NCI-H2171 treated with DMSO at 0.1 percent for 48 hours (cell line): ENCODE measurements around the gene SLC5A9.
"Not testable (repeated sequence)": the region's sequence is repeated elsewhere in the genome, so short reads cannot be mapped to it uniquely, and the experiment has no call there.

Source experiments
- DNase-seq: peaks from one replicate; lab custom pipeline; 2025; lab: John Stamatoyannopoulos, UW

SLC5A9 gene

DNA sequence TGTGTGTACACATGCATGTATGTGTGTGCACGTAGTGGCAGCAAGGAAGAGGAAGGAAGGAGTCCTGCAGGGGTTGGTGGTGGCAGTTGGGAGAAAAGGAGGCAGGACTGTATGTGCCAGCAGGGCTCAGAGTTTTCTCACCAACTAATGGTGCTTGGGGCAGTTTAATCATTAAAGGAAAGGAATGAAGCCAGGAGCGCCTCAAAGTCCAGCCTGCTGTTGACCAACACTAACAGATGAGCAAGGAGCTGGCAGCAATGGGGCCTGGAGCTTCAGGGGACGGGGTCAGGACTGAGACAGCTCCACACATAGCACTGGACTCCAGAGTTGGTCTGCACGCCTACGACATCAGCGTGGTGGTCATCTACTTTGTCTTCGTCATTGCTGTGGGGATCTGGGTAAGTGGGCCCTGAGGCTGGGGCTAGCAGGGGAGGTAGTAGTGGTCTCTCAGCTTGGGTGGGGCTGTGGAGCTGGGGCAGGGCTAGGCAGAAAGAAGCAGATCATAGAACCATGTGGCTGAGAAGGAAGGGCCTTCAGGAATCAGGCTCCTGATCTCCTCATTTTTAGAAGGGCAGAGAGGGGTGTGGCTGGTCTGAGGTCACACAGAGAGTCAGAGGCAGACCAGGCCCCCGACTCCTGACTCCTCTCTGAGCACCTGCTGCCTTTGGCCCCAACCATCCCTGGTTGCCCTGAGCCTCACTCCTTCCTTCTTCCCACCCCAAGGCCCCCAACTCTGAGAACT is at the start of gene SLC5A9:
SLC5A9 (plus strand) TSS at position 216 of the 742 bp plus-strand sequence; CDS start at position 237, 21 bp downstream.
- DNase-seq, result no peak

DNA sequence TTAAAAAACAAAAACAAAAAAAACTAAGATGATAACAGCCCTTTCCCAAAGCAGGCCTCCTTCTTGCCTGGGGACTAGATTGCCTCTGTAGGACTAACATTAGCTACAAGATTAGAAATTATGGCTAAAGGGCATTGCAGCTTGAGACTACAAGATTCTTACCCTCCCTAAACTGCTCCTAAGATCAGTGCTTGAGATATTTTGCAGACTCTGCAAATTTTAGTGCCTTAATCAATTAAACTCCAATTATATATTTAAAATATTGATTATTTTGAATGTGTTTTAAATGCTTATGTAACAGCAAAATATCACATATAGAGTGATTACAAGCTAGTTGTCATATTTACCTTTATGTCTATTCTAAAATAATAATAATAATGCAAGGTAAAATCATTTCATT is 47.4 kb upstream of the SLC5A9 start:
- DNase-seq, result no peak

DNA sequence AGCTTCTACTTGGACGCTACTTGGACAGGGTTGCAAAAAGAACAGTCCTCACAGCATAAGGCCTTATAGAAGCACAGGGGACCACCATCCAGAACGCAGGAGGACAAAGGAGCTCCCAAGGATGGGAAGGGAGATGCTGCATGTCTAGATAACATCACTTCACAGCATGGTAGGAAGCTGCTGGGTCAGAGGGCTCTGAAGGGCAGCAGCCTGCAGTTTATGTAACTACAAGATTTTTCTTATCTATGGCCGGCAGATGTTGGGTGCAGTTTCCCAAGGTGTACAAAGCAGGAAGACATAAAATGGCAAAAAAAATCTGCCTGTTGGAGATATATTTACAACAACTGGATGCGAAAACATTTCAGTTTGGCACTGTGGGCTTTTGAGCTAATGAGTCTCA is 45.3 kb upstream of the SLC5A9 start:
- DNase-seq, result no peak

DNA sequence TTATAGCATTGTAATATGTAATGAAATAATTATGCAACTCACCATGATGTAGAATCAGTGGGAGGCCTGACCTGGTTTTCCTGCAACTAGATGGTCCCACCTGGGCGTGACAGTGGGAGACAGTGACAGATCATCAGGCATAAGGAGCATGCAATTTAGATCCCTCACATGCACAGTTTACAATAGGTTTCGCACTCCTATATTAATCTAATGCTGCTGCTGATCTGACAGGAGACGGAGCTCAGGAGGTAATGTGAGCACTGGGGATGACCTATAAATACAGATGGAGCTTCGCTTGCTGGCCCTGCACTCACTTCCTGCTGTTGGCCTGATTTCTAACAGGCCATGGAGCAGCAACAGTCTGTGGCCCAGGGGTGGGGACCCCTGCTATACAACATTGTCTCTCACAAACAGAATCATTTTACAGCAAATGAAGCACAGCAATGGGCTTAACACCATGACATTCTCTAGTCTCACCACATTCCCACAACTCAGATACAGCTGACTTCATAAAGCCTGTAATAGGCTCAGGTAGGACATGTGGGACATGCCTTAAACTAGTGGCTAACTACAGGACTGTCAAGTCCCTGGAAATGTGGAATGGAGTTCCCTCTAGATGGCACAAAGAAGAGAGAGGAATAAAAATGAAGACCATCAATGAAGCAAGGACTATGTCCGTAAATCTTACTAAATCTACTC is 40.7 kb upstream of the SLC5A9 start:
- no peak for DNase-seq

DNA sequence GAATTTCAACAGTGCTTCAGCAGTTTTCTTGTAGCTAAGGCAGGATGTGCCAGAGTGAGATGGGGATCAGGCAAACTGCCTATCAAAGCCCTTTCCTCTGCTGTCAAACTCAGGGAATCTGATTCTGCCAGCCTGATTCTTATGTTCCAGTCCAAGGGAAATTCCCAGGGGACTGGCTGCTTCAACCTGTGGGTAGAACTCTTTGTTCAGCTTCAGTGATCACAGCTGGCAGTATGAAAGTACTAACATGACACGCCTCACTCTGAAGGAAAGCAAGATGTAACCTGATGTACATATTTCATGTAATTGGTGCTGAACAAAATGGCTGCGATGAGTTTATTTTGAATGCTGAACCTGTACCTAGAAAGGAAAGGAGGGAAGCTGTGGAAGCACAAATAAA is 40.1 kb upstream of the SLC5A9 start:
- peak; percentile 98 for DNase-seq

DNA sequence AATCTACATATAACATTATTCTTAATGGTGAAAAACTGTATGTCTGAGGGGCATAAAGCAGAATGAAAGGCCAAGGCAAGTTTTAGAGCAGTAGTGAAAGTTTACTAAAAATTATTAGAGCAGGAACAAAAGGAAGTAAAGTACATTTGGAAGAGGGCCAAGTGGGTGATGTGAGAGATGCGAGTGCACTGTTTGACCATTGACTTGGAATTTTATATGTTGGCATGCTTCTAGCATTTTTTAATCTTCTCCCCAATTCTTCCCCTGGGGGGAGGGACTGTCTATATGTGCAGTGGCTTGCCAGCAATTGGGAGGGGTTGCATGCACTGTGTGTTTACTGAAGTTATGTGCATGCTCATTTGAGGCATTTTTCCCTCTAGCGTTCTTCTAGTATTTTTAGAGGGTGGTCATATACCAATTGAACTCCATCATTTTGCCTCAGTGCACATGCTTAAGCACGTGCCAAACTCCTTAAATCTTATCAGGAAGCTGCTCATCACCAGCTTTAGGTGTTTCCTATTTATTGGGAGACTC is 36.1 kb upstream of the SLC5A9 start:
- no peak for DNase-seq

DNA sequence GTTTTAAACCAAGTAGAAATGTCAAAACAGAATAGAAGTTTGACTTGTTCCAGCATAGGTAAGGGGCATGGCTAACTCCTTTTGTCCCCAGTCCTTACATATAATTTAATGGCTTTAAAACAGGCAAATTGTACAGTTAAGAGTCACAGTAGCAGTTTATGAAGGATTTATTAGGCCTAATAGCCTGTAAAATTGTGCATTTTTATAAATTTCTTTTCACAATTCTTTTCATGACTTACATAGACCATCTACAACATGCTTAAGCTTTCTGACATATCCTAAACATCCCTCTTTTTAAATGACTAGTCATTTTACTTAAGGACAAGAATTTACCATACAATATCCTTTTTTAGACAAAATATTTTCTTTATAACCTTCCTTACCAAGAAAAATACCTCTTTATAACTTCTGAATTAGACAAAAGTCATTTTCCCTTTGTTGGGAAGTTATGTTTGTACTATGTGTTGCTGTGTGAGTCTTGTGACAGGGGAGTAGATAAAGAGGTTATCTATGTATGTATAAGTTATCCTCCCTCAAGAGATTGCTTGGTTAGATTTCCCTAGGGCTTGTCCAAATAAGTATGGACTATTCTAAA is 34.5 kb upstream of the SLC5A9 start:
- DNase-seq, result no peak

DNA sequence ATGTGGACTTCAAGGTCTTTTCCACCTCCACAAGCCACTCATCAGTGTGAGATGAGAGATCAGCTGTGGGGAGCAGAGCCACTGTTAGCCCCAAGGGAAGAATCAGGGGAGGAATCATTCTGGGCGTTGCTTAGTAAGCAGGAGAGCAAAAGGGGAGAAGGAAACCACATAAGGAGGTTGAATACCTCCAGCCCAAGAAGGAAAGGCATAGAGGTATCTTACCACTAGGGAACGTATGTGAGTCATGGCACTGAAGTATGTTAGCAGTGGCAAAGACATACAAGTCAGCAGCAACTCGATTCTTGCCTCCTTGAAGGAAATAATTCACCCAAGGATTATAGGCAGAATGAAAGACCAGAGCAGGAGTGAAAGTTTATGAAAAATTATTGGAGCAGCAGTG is 31.6 kb upstream of the SLC5A9 start:
- no peak for DNase-seq

DNA sequence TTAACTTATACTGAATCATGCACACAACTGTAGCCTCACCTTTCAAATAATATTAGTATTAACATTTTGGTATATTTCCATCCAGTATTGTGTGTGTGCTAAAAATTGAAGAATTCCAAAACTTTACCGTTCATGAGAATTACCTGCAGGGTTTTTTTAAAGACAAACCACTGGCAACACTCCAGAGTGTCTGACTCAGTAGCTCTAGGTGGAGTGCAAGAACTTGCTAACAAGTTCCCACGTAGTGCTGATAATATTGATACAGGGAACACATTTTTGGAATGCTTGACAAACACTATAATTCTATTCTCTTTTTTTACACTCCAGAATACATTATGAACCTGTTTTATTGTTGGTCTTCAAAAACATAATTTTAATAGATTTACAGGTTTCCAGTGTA is 27.7 kb upstream of the SLC5A9 start:
- no peak for DNase-seq

DNA sequence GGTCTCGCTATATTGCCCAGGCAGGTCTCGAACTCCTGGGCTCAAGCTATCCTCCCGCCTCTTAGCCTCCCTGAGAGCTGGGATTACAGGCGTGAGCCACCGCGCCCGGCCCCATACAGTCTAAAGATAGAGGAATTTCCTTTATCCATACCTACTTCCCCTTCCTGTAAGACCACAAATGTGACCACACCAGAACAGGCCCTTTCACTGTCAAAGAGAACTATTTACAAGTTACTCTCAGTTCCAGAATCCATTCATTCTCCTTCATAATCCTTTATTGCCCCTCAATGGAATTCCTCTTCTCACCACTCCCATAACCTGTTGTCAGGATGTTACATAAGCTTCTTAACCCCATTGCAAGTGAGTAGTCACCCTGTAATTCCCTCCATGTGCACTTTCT is 26.3 kb upstream of the SLC5A9 start:
- DNase-seq, result no peak

DNA sequence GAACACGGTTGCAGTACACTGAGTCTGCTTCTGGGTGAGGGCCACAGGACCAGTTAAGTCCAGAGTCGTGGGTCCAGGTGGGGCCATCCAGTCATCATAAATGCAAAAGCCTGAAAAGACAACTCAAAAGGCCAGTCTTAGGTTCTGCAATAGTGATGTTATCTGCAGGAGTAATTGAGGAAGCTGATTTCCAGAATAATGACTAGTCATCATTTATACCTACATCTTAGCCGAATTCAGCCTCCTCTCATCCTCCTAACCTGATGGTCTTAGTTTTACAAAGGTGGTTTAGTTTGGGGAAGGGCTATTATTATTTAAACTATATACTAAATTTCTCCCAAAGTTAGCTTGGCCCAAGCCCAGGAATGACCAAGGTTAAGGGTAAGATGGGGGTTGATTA is 23.5 kb upstream of the SLC5A9 start:
- DNase-seq, result no peak

DNA sequence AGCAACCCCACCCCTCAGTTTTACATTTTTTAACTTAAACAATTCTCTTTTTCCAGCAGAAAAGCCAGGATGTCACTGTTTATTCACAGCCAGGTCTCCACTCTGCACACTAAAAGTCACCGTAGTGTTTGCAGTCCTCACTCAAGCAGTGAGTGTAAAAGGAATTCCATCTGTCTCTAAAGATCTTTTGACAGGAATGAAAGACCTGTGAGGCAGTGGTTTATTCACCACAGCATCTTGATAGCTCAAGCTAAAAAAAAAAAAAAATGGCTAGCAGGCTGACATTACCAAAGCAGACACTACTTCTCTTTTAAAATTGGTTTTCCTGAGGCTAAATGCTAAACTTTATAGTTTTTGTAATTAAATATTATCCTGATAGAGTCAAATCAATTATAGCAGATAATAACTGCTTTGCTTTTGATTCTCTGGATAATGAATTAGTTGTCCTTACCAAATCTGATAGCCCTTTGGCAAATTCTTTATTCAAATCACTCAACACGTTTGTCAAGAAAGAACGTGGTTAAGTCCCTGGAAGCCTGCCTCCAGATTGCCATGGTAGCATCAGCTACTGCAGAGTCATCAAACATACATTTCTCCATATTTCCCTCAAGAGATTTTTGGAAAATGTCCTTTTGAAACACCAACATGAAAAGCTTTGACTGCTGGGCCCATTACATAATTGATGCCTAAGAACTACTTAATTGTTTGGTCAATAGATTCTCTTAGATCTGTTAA is 22.2 kb upstream of the SLC5A9 start:
- DNase-seq, result no peak

DNA sequence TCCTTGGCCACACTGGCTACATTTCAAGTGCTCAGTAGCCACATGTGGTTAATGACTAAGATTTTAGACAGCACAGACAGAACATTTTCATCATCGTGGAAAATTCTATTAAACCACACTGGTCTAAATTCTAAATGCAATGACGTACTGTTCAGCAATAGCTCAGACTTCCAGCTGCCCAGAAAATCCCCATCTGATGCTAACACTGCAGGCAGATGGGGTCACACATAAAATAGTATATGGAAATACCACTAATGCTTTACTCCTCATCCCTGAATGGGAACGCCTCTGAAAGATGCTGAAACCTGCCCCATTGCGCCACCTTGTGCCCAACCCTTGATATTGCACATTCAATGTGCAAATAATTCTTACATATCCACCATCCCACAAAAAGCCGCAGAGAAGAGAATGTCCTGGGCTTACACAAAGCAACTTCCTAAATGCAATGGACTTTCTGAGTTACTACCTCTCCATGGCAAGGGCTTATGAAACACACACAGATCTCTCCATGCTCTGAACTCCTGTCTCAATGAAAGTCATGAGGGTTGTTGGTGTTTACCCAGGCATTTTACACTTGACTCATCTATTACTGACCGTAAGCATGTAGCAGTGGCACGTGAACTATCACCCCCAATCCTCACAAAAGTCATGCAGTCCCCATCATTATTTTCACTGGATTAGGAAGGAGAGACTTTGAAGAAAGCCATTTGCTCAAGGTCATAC is 20.3 kb upstream of the SLC5A9 start:
- DNase-seq, result peak; percentile 61

DNA sequence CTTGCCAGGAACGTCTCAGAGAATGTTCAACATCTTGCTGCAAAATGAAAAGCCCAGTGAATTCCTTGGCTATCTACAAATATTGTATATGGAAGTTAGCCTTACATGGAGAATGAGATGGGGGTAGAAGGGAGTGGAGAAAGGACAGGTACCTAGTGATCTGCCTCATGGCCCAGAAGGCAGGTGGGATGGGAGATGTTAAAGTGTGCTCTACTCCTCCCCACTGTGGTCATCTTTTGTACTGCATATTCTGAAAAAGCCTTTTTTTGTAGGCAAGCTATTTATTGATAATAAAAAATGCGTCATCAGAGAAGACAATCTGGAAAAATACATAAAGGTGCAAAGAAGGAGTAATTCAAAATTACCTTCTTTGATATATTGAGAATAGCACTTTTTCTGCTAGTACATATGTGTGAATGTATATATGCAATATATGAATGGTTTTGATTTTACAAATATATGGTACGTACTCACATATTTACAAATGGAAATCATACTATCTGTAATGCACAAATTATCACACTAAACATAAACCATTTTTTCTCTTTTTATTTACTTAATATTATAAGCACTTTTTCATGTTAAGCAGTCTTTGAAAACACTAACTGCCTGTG is 19.1 kb upstream of the SLC5A9 start:
- peak; percentile 60 for DNase-seq

DNA sequence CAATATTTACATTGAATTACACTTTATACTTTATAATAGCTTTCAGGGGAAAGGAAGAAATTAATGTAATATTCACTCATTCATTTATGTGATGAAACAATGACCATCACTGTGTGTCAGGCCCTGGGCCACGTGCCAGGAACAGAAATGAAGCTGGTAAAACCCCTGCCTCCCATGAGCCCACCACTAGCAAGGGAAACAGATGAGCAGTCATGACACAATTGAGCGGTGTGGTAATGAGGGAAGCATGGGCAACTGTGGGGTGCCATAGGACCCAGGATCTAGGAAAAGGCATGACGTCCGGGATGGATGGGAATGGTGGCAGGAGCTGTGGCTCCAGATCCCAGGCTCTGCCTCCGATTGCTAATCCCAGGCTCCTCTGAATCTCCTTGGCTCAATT is 17.0 kb upstream of the SLC5A9 start:
- DNase-seq, result no peak

DNA sequence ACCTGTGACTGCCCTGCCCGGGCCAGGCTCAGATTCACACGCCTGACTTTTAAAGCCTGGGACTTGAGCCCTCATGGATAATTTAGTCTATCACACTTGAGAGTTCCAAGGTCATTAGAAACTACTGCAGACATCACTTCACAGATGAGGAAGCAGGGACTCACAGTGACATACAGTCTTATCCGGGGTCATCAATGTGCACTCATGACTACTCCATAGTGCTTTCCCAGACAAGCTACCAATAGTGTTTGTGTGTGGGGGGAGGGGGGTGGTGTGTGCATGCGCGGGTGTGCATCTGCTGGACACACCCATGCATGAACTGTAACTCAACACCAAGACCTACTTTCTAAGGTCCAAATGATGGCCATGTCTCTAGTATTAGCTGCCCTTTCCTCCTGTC is 16.1 kb upstream of the SLC5A9 start:
- DNase-seq, result no peak

DNA sequence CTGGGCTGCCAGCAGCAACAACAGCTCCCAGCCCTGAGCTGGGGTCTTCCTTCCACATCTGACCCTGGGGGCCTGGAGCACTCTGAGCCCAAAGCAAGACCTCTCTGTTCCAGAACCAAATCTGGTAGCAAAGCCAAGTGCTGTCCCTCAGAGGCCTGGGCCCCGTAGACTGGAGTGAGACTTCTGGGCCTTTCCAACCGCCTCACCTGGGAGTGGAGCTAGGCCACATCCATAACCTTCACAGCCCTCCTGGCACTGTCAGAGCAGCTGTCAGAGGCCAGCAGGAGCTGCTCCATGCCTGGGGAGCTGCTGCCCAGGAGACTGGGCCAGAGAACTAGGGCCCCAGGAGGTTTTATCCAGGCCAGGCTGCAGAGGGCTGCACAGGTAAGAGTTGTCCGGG is 15.4 kb upstream of the SLC5A9 start:
- no peak for DNase-seq

DNA sequence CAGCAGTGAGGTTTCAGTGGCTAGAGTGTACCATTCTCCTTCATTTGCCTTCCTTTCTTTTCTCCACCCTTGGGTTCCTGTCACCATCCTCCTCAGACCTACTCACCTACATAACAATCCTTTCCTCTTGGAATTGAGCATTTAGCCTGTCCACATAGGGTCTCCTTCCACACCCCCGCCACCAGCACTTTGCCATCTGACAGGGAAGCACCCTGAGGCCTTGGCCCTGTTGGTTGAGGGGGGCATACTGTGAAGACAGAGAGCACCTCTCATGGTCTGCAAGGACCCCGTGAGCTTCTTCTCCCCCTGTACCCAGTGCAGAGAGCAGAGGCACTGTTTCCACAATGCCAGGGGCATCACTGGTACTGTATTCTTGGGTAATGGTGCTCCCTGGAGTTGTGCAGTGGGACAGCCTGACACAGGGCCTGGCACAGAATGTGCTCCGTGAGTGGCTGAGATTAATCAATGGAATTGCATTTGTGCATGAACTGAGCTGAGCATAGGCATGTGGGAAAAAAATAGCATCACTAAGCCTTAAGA is 14.9 kb upstream of the SLC5A9 start:
- DNase-seq, result no peak

DNA sequence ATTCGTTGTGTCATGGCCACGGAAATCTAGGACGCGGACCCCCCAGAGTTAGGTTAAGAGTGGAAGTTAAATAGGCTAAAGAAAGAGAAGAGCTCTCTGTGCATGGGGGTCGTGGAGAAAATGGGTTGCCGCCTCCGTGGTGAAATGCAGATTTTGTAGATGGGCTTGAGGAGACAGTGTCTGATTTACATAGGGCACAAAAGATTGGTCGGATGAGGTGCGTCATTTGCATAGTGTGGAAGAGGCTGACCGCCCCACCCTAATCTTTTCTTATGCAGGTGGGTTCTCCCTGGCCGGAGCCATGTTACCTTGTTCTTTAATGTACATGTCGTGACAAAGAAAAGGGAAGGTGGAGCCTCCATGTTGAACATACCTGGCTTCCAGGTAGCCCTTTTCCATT is 14.3 kb upstream of the SLC5A9 start:
- no peak for DNase-seq

DNA sequence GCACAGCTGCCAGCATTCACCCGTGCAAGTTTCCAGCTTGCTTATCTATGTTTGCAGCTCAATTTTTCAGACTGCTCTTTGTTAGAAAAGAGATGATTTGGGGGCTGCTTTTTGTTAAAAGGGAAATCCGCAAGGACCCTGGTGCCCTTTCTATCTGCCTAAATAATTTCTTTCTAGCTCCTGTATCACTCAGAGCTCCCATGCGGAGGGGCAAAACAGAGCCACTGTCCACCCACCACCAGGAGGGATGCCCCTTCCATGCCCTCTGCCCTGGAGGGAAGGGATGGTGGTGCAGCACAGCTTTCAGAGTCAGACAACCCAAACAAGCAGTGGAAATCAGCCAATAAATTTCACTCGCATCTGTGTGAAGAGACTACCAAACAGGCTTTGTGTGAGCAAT is 13.9 kb upstream of the SLC5A9 start:
- no peak for DNase-seq

DNA sequence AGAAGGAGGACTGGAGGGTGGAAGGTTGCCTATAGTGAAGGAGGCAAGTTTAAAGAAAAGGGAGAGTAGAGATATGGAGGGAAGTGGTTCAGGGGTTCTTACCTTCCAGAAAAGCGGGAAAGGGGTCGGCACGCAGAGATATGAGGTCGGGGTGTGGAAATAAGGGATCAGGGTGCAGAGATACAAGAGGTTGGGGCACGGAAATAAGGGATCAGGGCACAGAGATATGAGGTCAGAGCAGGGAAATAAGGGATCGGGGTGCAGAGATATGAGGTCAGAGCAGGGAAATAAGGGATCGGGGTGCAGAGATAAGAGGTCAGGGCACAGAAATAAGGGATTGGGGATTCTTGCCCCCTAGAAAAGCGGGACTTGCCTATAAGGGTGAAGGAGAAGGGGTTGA is 9.1 kb upstream of the SLC5A9 start:
- not testable (repeated sequence) for DNase-seq
